Measurements from ENCODE around the gene XKRX.
A peak's percentile ranks its signal among the peaks of the same experiment; 100 is the strongest.

Gene XKRX

GRCh38 chrX:100928660-100929613 lies at the start of gene XKRX:
Gene XKRX (minus strand): TSS chrX:100928917. CDS start chrX:100928304, 613 bp downstream.
- no peaks in the 10 kb centered on the region for H3K27me3 ChIP-seq (ENCODE audit: control insufficient read depth, insufficient read depth, low read length)
- H2AFZ ChIP-seq = peak within 1 kb of the TSS; percentile 73
- H3K27ac ChIP-seq = no peak within 1 kb of the TSS
- no peak within 1 kb of the TSS for H3K9ac ChIP-seq
- H3K9me3 ChIP-seq (ENCODE audit: control insufficient read depth, low read length) = no peaks in the 10 kb centered on the region
- no peaks in the 10 kb centered on the region for H3K4me1 ChIP-seq
- no peaks in the 10 kb centered on the region for H3K79me2 ChIP-seq
- peak within 1 kb of the TSS; percentile 44 for H3K4me3 ChIP-seq (ENCODE audit: low read depth, low read length)
- no peaks in the 10 kb centered on the region for H3K36me3 ChIP-seq (ENCODE audit: control insufficient read depth, insufficient read depth, low read length)
- TF ChIP-seq, protein P1, sequence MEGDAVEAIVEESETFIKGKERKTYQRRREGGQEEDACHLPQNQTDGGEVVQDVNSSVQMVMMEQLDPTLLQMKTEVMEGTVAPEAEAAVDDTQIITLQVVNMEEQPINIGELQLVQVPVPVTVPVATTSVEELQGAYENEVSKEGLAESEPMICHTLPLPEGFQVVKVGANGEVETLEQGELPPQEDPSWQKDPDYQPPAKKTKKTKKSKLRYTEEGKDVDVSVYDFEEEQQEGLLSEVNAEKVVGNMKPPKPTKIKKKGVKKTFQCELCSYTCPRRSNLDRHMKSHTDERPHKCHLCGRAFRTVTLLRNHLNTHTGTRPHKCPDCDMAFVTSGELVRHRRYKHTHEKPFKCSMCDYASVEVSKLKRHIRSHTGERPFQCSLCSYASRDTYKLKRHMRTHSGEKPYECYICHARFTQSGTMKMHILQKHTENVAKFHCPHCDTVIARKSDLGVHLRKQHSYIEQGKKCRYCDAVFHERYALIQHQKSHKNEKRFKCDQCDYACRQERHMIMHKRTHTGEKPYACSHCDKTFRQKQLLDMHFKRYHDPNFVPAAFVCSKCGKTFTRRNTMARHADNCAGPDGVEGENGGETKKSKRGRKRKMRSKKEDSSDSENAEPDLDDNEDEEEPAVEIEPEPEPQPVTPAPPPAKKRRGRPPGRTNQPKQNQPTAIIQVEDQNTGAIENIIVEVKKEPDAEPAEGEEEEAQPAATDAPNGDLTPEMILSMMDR (IDR thresholded peaks at IDR 0.05) = no peak
- H3K4me2 ChIP-seq (ENCODE audit: low read length) = peak within 1 kb of the TSS; percentile 73

DNA sequence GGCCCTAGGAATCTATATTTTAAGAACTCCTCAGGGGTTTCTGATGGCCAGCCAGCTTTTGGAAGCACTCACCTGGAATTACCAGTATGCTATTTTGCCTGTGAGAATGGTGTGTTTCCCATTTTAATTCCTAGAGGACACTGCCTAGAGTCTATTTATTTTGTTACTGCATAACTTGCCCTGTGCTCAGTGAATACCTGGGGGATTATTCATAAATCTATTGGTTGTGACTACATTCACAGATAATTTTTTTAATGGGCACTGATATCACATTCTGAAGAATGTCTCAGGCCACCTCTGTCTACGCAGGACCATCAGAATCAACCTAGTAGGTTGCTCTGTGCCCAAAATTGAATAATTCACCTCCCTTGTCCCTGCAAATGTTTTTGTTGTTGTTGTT lies 47.5 kb upstream of the XKRX start:
- Histone ChIP-seq H2AFZ (no peak overlapping the region), H3K4me3 (ENCODE audit: low read depth, low read length) (no peak overlapping the region), H3K79me2 (no peaks in the 10 kb centered on the region), H3K36me3 (ENCODE audit: control insufficient read depth, insufficient read depth, low read length) (no peaks in the 10 kb centered on the region), H3K27me3 (ENCODE audit: control insufficient read depth, insufficient read depth, low read length) (no peaks in the 10 kb centered on the region), H3K27ac (no peak overlapping the region), H3K4me2 (ENCODE audit: low read length) (no peak overlapping the region), H3K4me1 (no peaks in the 10 kb centered on the region), H3K9me3 (ENCODE audit: control insufficient read depth, low read length) (no peaks in the 10 kb centered on the region), H3K9ac (no peak overlapping the region)
- TF ChIP-seq, protein P1 (IDR thresholded peaks at IDR 0.05) = no peak

- no peak overlapping the region for H3K9ac ChIP-seq
- no peak overlapping the region for H3K4me2 ChIP-seq (ENCODE audit: low read length)
- no peak overlapping the region for H3K4me3 ChIP-seq (ENCODE audit: low read depth, low read length)
- no peaks in the 10 kb centered on the region for H3K4me1 ChIP-seq
- TF ChIP-seq, protein P1 (IDR thresholded peaks at IDR 0.05) = no peak
- no peaks in the 10 kb centered on the region for H3K9me3 ChIP-seq (ENCODE audit: control insufficient read depth, low read length)
- no peaks in the 10 kb centered on the region for H3K79me2 ChIP-seq
- no peaks in the 10 kb centered on the region for H3K27me3 ChIP-seq (ENCODE audit: control insufficient read depth, insufficient read depth, low read length)
- no peaks in the 10 kb centered on the region for H3K36me3 ChIP-seq (ENCODE audit: control insufficient read depth, insufficient read depth, low read length)
- no peak overlapping the region for H3K27ac ChIP-seq
- no peak overlapping the region for H2AFZ ChIP-seq
These were observed 46.5 kb upstream of the XKRX start for GRCh38 chrX:100975212-100975611.

DNA sequence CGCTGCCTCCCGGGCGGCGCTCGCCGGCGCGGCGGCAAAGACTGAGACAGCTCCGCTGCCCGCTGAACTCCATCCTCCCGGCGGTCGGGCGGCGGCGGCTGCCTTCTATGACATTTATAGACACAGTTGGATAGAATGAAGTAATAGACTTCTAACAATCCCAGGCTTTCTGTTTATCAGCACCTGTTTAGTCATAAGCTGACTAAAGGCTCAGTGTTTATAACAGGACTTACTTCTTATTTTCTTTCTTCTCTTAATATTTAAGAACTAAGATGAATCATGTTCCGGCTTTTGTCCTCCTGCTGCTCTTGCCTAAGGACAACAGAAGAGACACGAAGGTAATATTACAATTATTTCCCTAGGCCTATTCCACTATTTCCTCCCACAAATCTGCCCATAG lies 44.7 kb upstream of the XKRX start:
- Histone ChIP-seq H3K9me3 (ENCODE audit: control insufficient read depth, low read length) (no peaks in the 10 kb centered on the region), H3K36me3 (ENCODE audit: control insufficient read depth, insufficient read depth, low read length) (no peaks in the 10 kb centered on the region), H3K4me1 (no peaks in the 10 kb centered on the region), H3K4me3 (ENCODE audit: low read depth, low read length) (no peak overlapping the region), H3K4me2 (ENCODE audit: low read length) (no peak overlapping the region), H3K27me3 (ENCODE audit: control insufficient read depth, insufficient read depth, low read length) (no peaks in the 10 kb centered on the region), H3K9ac (no peak overlapping the region), H2AFZ (no peak overlapping the region), H3K27ac (no peak overlapping the region), H3K79me2 (no peaks in the 10 kb centered on the region)
- TF ChIP-seq, protein P1 (IDR thresholded peaks at IDR 0.05) = no peak

Data from parathyroid adenoma (tissue), 2 donors.